ENCODE data around the gene SMIM31.
A peak's percentile ranks its signal among the peaks of the same experiment; 100 is the strongest.

SMIM31 gene

DNA sequence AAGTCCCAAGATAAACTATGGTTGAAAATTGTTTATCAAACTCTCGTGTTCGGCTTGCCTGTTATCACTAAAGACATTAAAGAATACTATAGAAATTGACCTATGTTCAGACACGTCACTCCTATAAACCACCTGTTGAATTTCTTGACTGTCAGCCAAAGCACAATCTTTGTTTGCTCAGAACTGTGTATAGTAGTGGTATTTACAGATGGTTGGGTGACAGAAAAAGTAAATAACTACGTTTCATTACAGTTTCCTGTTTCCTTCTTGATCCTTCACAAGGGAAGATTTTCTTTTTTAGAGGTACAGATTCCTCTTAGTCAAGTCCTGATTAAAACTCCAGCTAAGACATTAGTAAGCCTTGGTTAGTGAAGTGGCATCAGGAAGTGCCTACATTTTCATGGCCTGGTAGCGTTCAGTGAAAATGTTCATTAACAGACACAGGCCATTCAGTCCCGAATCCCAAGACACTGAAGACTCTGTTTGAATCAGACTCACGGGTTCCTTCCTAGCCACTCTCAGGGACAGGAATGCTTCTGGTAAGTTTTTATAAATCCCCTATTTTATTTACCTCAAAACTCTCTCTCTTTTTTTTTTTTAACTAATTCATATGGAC lies at the start of gene SMIM31:
Gene SMIM31, plus strand, starts transcription at position 259 of the 616 bp plus-strand sequence. CDS start 16,313 bp downstream, outside the sequence.
- DNase-seq (ENCODE audit: low read depth, low spot score) = no peak

DNA sequence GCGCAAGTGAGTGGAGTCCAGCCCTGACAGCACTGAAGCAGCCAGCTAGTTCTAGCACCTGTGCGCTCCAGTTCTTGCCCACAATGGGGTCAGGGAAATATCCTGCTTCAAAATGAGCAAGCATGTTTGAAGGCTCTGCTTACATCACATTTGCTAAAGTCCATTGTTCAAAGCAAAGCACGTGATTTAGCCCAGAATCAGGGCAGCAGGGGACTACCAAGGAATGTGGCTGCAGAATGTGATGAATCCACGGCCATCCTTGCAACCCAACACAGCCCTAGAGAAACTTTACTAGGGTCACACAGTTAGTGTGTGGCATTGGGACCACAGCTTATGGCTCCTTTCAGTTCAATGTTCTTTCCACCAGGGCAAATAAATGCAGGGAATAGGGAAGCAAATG lies 47.3 kb upstream of the SMIM31 start:
- DNase-seq (ENCODE audit: low read depth, low spot score) = no peak

GRCh38 chr4:164716901-164717300 lies 37.0 kb upstream of the SMIM31 start:
- DNase-seq (ENCODE audit: low read depth, low spot score) = no peak

GRCh38 chr4:164718827-164719226 lies 35.1 kb upstream of the SMIM31 start:
- DNase-seq (ENCODE audit: low read depth, low spot score) = no peak

DNA sequence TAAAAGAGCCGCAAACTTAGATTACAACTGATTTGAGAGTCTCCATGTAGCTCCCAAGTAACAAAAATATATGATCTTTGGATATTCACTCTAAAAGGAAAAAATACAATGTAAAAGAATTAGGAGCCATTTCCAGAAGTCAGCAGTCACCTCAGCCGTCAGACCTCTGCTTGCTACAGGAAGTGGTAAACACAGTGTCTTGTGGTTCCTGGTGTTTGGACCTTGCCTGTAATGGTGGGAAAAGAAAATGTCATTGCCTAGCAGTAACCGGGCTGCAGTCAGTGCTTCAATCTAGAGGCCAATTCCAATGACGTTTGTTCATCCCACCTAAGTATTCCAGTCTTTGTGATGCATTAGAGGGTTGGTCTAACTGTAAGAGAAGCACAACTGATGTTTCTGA lies 28.9 kb upstream of the SMIM31 start:
- DNase-seq (ENCODE audit: low read depth, low spot score) = no peak

- DNase-seq (ENCODE audit: low read depth, low spot score) = no peak
These were observed 23.1 kb upstream of the SMIM31 start for GRCh38 chr4:164730705-164731393.

- DNase-seq (ENCODE audit: low read depth, low spot score) = peak; percentile 13
These were observed 22.0 kb upstream of the SMIM31 start for GRCh38 chr4:164731827-164732474.

GRCh38 chr4:164734484-164734883 lies 19.4 kb upstream of the SMIM31 start:
- no peak for DNase-seq (ENCODE audit: low read depth, low spot score)

GRCh38 chr4:164748375-164748774 lies 5.6 kb upstream of the SMIM31 start:
- DNase-seq (ENCODE audit: low read depth, low spot score) = no peak

GRCh38 chr4:164755432-164755831 lies 1.5 kb downstream of the SMIM31 start:
- no peak for DNase-seq (ENCODE audit: low read depth, low spot score)

DNA sequence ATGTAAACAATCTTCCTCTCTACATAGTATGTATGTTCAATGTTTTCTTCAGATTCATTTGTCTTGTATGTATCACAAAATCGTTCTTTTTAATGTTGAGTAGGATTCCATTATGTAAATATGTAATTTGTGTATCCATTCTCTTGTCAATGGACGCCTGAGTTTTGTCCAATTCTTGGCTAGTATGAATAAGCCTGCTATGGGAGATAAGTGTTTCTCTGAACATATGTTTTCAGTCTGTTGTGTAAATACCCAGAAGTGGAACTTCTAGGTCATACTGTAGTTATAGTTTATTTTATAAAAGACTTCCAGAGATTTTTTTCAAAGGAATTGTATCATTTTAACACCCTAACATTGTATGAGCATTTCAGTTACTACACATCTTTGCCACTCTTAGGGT lies 2.8 kb downstream of the SMIM31 start:
- DNase-seq (ENCODE audit: low read depth, low spot score) = no peak

DNA sequence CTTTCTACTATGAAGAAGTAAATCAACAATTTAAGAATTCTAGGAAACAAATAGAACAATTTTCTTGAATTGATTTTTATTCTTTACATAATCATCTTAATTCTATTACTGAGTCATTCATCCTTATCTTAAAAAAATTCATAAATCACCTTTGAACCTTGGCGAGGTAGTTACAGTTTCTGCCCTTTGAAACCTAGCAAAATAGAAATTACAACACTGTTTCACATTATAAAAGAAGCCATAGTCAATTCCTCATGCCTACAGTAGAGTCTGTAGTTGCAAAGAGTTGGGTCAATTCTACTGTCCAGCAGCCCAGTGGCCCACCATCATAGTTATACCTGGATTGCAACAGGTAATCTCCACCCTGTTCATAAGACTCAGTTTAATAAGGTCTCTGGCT lies 7.3 kb downstream of the SMIM31 start:
- no peak for DNase-seq (ENCODE audit: low read depth, low spot score)

- no peak for DNase-seq (ENCODE audit: low read depth, low spot score)
These were observed 7.9 kb downstream of the SMIM31 start for GRCh38 chr4:164761746-164762275.

DNA sequence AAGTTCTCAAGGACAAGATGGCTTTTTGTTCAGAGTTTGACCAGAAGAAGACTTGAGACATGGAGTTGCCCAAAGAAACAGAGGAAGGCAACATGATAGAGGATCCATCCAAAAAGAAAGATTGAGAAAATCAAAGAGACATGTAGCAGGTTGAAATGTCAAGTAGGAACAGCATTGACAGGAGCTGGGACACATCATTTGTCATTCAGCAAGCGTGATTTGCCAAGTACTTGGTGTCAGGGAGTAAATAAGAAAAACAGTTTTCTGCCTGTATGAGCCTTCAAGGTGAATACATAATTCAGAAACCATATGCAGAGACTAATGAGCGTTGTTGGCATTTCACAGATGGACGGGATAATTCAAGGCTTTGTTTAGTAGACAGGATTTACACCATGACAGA lies 11.2 kb downstream of the SMIM31 start:
- no peak for DNase-seq (ENCODE audit: low read depth, low spot score)

DNA sequence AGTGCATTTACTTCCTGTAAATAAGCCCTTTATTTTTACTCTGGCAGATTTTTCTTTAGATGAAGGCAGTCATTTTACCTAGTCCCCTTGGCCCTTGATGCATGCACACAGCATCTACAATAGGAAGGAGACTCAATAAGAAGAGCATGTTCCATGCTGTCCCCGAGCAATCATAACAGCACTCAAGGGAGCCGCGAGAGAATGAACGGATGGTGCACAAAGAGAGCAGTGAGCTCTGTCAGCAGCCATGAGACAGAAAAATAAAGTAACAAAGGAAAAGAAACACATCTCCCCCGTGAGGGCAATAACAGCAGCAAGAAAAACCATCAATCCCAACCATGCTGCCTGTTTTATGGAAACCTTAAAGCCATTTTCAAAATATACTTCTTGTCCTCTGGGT lies 11.9 kb downstream of the SMIM31 start:
- DNase-seq (ENCODE audit: low read depth, low spot score) = no peak

- DNase-seq (ENCODE audit: low read depth, low spot score) = no peak
These were observed 14.6 kb downstream of the SMIM31 start for GRCh38 chr4:164768516-164768915.

- DNase-seq (ENCODE audit: low read depth, low spot score) = no peak
These were observed 16.2 kb downstream of the SMIM31 start for GRCh38 chr4:164770010-164770724.

GRCh38 chr4:164771088-164771487 lies 17.2 kb downstream of the SMIM31 start:
- DNase-seq (ENCODE audit: low read depth, low spot score) = no peak

- DNase-seq (ENCODE audit: low read depth, low spot score) = no peak
These were observed 18.1 kb downstream of the SMIM31 start for GRCh38 chr4:164772076-164772475.

DNA sequence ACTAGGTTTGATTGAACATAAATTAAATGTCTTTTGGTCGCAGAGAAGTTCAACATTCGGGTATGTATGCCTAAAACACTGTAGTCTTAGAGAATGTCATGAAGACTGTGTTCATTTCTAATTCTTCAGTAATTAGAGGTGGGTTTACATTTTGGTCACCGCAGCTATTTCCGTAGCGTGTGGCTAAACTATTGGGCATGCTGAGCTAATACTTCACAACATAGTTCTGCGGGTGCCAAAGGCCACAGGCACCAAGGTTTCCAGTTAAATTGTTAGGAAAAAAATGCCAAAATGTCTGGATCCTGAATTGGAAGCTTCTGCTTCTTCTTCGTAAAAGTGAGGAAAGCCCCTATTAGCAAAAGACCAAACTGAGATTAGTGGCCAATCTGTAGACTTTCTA lies 25.1 kb downstream of the SMIM31 start:
- DNase-seq (ENCODE audit: low read depth, low spot score) = no peak

- no peak for DNase-seq (ENCODE audit: low read depth, low spot score)
These were observed 25.9 kb downstream of the SMIM31 start for GRCh38 chr4:164779811-164780216.

GRCh38 chr4:164780839-164781238 lies 26.9 kb downstream of the SMIM31 start:
- DNase-seq (ENCODE audit: low read depth, low spot score) = no peak
